Tibial nerve (tissue), 4 donors: ENCODE results near the gene KIF1A.

Experiments
- CTCF ChIP-seq, 5 experiments: fragments of 200-600 bp in 3 of 5; fragments of 450-650 bp in 2 of 5; sonication (generic) in 3 of 5; IDR thresholded peaks; one replicate each; pipeline ENCODE4 v1.5.1; 2016 to 2019; ENCODE audit warnings: antibody characterized with exemption in 5 of 5, mild to moderate bottlenecking in 3 of 5, moderate library complexity in 2 of 5
- EP300 ChIP-seq, 2 donors: sonication (generic); formaldehyde crosslinking; IDR thresholded peaks; one replicate each; pipeline ENCODE4 v1.6.1; 2017; ENCODE audit warnings: antibody characterized with exemption in 2 of 2, mild to moderate bottlenecking in 1 of 2
- POLR2A ChIP-seq, 2 donors: fragments of 450-650 bp; IDR thresholded peaks; one replicate each; pipeline ENCODE4 v1.6.1; 2017; ENCODE audit warnings: antibody characterized with exemption in 2 of 2, mild to moderate bottlenecking in 2 of 2, moderate library complexity in 2 of 2

GRCh38 chr2:240840435-240841060 lies 20.5 kb upstream of the KIF1A start:
- TF ChIP-seq CTCF (IDR thresholded peaks at IDR 0.05) (peak; percentile 31 to 59 (median 52)), POLR2A (IDR thresholded peaks at IDR 0.05) (no peak), EP300 (IDR thresholded peaks at IDR 0.05) (no peak)
